KMS-11 (cell line): ENCODE measurements around the gene MX2.

Experiments used
- H2AFZ ChIP-seq: fragments of 200-600 bp; sonication (generic); 2 replicates; pipeline ENCODE4 v1.6.1; 2016; ENCODE audit warnings: antibody characterized with exemption, mixed run types, low read depth
- H3K27ac ChIP-seq: fragments of 200-600 bp; sonication (generic); 2 replicates; pipeline ENCODE4 v1.6.1; 2016; ENCODE audit warnings: mild to moderate bottlenecking, mixed run types
- H3K27me3 ChIP-seq: fragments of 200-600 bp; sonication (generic); 2 replicates; pipeline ENCODE4 v1.6.1; 2017; ENCODE audit warnings: mild to moderate bottlenecking, low read depth, mixed run types, moderate library complexity; ENCODE audit not compliant: insufficient read depth
- H3K36me3 ChIP-seq: fragments of 200-600 bp; sonication (generic); 2 replicates; pipeline ENCODE4 v1.6.1; 2017; ENCODE audit warnings: mild to moderate bottlenecking, mixed run types; ENCODE audit not compliant: insufficient read depth
- H3K4me1 ChIP-seq: fragments of 200-600 bp; sonication (generic); 2 replicates; pipeline ENCODE4 v1.6.1; 2016; ENCODE audit warnings: mild to moderate bottlenecking, low read depth, mixed run types; ENCODE audit not compliant: poor library complexity, severe bottlenecking
- H3K4me2 ChIP-seq: fragments of 200-600 bp; sonication (generic); 2 replicates; pipeline ENCODE4 v1.7.0; 2016; ENCODE audit warnings: mild to moderate bottlenecking, mixed run types
- H3K4me3 ChIP-seq: fragments of 200-600 bp; sonication (generic); IDR thresholded peaks from 2 replicates; pipeline ENCODE4 v1.6.1; 2017; ENCODE audit warnings: low read depth, low read length, mixed read lengths; ENCODE audit not compliant: insufficient read depth
- H3K79me2 ChIP-seq: fragments of 200-600 bp; sonication (generic); 2 replicates; pipeline ENCODE4 v1.6.1; 2016; ENCODE audit warnings: low read depth, mixed run types; ENCODE audit not compliant: insufficient read depth
- H3K9ac ChIP-seq: fragments of 200-600 bp; sonication (generic); 2 replicates; pipeline ENCODE4 v1.6.1; 2016; ENCODE audit warnings: mild to moderate bottlenecking, mixed run types
- H4K20me1 ChIP-seq: fragments of 200-600 bp; sonication (generic); 2 replicates; pipeline ENCODE4 v1.6.1; 2016; ENCODE audit warnings: mild to moderate bottlenecking, mixed run types; ENCODE audit not compliant: insufficient read depth
- CTCF ChIP-seq: fragments of 200-600 bp; sonication (generic); conservative IDR thresholded peaks from 2 replicates; pipeline ENCODE4 v1.6.1; 2017; ENCODE audit warnings: low read depth, mild to moderate bottlenecking, antibody characterized with exemption, low read length, moderate library complexity, mixed read lengths

The MX2 gene

GRCh38 chr21:41453761-41454160, 91.9 kb downstream of the MX2 start:
- no peaks in the 10 kb centered on the region for H3K36me3 ChIP-seq
- H3K9ac ChIP-seq, result no peak overlapping the region
- H3K4me1 ChIP-seq, result no peaks in the 10 kb centered on the region
- H3K4me2 ChIP-seq, result no peak overlapping the region
- H3K79me2 ChIP-seq, result no peaks in the 10 kb centered on the region
- H4K20me1 ChIP-seq, result no peaks in the 10 kb centered on the region
- TF ChIP-seq CTCF, result no peak
- H3K4me3 ChIP-seq, result no peak overlapping the region
- no peaks in the 10 kb centered on the region for H3K27me3 ChIP-seq
- no peak overlapping the region for H3K27ac ChIP-seq
- H2AFZ ChIP-seq, result no peak overlapping the region

- Histone ChIP-seq H3K36me3 (no peaks in the 10 kb centered on the region), H3K27me3 (no peaks in the 10 kb centered on the region), H3K27ac (no peak overlapping the region), H3K79me2 (no peaks in the 10 kb centered on the region), H3K4me2 (no peak overlapping the region), H2AFZ (no peak overlapping the region), H4K20me1 (no peaks in the 10 kb centered on the region), H3K9ac (no peak overlapping the region), H3K4me1 (no peaks in the 10 kb centered on the region), H3K4me3 (no peak overlapping the region)
- TF ChIP-seq CTCF, result no peak
These were observed 96.3 kb downstream of the MX2 start for GRCh38 chr21:41458121-41458520.

GRCh38 chr21:41458559-41458958, 96.7 kb downstream of the MX2 start:
- no peak for TF ChIP-seq CTCF
- no peaks in the 10 kb centered on the region for H3K27me3 ChIP-seq

More at GRCh38 chr21:41458559-41458958, 96.7 kb downstream of the MX2 start:
- no peak overlapping the region for H3K9ac ChIP-seq
- no peaks in the 10 kb centered on the region for H3K36me3 ChIP-seq
- no peak overlapping the region for H3K27ac ChIP-seq
- H4K20me1 ChIP-seq, result no peaks in the 10 kb centered on the region
- H3K4me2 ChIP-seq, result no peak overlapping the region
- H2AFZ ChIP-seq, result no peak overlapping the region
- no peaks in the 10 kb centered on the region for H3K79me2 ChIP-seq
- H3K4me3 ChIP-seq, result no peak overlapping the region
- no peaks in the 10 kb centered on the region for H3K4me1 ChIP-seq
